GM18951 (cell line): ENCODE results near the gene TNXB.

Source experiments
- POLR2A ChIP-seq: IDR thresholded peaks from 4 replicates; pipeline ENCODE4 v1.6.1; 2011; ENCODE audit warnings: mild to moderate bottlenecking; ENCODE audit not compliant: insufficient read length, insufficient read depth; ENCODE audit errors: extremely low read depth
- in situ Hi-C: fragments of 300-500 bp; cut with MboI; formaldehyde crosslinking; loops from one replicate; pipeline ENCODE4 v1.12.0; 2022; ENCODE audit warnings: low sequenced_read_pairs, mixed read lengths, inconsistent platforms; ENCODE audit not compliant: unreplicated experiment

TNXB gene

GRCh38 chr6:32083812-32084768 lies 25.0 kb downstream of the TNXB start:
- TF ChIP-seq POLR2A: no peak
- in situ Hi-C loops: no loop called here

DNA sequence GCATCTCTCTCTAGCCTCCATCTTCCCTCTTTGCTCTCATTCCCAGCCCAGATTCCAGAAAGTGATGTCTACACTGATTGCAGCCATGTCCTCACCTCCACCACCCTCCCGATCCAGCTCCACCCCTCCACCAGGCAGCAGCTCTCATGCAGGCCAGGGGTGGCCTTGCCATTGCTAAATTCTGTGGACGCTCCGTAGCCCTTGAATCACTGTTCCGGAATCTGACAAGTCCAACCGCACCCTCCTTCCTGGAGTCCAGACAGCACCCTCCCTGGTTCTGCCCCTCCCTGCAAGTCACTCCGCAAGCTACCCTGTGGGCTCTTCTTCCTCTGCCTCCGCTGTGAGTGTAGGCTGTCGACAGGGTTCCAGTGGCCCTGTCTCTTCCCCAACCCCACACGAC lies 26.2 kb downstream of the TNXB start:
- in situ Hi-C loops: no loop called here
- no peak for TF ChIP-seq POLR2A

- in situ Hi-C loops: no loop called here
- no peak for TF ChIP-seq POLR2A
These were observed 26.7 kb downstream of the TNXB start for GRCh38 chr6:32082478-32082877.

DNA sequence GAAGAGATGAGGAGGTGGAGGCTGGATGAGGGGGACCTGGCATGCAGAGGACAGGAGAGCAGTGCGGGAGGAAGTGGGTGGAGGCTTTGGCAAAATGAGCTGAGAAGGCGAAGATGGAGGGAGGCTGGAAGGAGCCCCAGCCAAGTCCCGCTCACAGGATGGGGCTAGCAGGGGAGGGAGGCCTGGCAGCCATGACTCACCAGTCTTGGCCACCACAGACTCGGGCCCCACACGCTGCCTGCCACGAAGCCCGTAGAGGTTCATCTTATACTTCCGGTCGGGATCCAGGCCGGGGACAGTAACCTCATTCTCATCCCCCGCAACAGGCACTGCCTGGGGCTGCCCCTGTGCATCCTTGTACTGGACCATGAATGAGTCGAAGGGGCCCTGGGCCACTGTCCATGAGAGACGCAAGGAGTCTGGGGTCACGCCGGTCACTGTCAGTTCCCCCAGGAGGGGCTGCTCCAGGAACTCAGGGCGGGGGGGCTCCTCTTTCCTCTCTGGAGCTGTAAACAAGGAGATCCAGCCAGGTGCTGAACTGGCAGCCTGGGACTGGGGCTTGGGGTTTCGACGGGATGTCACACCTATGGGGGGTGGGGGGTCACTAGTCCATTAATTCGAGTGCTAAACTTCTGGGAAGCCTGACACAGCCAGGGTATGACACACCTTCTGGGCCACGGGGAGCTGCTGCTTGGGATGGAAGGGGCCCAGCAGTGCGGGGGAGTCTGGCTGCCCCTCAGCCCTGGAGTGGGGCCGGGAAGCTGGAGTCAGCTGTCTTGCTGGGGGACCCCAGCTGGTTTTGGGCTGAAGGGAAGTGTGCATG lies 27.8 kb downstream of the TNXB start:
- in situ Hi-C loops: no loop called here
- no peak for TF ChIP-seq POLR2A

GRCh38 chr6:32079566-32080290 lies 29.4 kb downstream of the TNXB start:
- in situ Hi-C loops: no loop called here
- TF ChIP-seq POLR2A: no peak

DNA sequence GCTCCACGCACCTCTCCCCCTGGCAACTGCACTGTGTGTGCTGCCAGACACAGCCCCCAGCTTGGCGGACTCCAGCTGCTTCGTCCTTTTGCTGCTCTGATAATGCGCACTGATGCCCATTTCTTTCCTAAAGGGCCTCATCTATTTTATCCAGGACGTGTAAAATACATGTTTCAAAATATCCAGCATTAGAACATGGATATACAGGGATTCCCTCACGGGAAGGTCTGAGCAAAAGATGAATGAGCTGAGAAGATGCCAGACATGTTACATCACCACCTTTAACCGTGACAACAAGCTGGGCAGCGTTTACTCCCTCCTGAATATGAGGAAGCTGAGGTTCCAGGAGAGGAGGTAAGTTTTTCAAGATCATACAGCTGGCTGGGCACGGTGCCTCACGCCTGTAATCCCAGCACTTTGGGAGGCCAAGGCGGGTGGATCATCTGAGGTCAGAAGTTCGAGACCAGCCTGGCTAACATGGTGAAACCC lies 32.8 kb downstream of the TNXB start:
- in situ Hi-C loops: no loop called here
- TF ChIP-seq POLR2A: no peak

GRCh38 chr6:32075781-32076180 lies 33.4 kb downstream of the TNXB start:
- in situ Hi-C loops: no loop called here
- TF ChIP-seq POLR2A: no peak

- in situ Hi-C loops: no loop called here
- TF ChIP-seq POLR2A: no peak
These were observed 34.1 kb downstream of the TNXB start for GRCh38 chr6:32074996-32075532.

- in situ Hi-C loops: no loop called here
- no peak for TF ChIP-seq POLR2A
These were observed 35.5 kb downstream of the TNXB start for GRCh38 chr6:32073613-32074012.

- no peak for TF ChIP-seq POLR2A
- in situ Hi-C loops: no loop called here
These were observed 36.0 kb downstream of the TNXB start for GRCh38 chr6:32073101-32073500.

- no peak for TF ChIP-seq POLR2A
- in situ Hi-C loops: no loop called here
These were observed 38.2 kb downstream of the TNXB start for GRCh38 chr6:32070814-32071543.

GRCh38 chr6:32069878-32070515 lies 39.1 kb downstream of the TNXB start:
- in situ Hi-C loops: no loop called here
- no peak for TF ChIP-seq POLR2A
